GM21737 (cell line): ENCODE results near the gene BACE1.

Experiments
- ATAC-seq: cut with Tn5 transposase; IDR thresholded peaks from one replicate; pipeline ENCODE4 v1.9.1; 2021; ENCODE audit warnings: mild to moderate bottlenecking, moderate library complexity; ENCODE audit not compliant: unreplicated experiment

The BACE1 gene

DNA sequence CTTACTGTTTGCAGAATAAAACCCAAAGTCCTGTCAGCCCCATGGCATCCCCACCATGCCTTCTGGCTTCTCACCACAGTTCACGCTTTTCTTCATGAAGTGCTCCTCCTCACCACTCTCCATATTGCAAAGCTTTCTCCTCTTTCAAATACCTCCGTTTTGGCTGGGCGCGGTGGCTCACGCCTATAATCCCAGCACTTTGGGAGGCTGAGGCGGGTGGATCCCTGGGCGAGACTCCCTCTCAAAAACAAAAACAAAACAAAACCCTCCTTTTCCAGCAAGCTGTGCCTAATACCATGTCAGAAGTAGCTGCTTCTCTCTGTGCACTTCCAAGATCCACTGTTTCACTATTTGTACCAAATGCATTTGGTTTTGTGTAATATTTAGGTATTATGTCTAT, 6.7 kb downstream of the BACE1 start:
- no peak for ATAC-seq

DNA sequence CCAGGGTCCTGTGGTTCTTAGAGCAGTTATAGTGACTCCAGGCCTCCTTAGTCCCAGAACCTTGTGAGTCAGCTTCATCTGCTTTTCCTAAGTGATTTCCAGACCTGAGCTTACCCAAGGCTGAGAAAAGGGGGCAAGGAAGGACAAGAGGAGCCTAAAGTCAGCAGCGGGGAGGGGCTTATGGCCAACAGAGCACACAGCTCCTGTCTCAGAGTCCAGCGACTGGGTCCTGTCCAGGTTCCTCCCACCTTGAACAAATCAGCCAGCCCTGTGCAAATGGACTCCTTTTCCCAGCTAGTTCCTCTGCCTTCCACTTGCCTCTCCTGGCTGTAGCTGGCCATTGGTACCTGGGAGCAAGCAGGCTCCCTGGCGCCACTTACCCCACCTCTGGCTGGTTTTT, 10.9 kb downstream of the BACE1 start:
- ATAC-seq: no peak

DNA sequence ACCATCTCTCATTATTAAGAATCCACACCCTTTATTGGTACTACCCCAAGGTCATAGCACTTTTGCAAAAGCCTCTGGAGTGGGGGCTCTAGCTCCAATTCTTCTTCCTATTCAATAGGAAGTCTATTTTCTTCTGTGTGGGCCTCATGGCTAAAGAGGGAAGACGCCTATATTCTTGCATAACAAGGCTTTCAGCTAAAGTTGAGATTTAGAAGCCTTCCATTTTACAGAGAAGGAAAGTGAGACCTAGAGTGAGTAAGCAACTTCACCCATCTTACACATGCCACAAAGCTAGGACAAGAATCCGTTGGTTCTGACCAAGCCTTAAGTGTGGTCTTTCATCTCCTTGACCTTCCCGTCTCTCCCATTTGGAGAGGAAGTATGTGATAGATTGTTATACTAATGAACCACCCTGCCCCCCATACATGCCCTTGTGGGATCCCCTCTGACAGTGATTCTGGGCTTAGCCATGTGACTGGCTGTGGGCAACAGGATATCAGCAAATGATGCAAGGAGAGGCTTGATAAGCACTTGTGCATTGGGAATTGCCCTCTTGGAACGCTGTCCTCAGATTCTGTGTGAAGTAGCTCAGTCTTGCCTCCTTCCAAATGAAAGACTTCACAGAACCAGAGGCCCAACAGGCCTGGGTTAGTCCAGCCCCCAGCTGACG, 12.3 kb downstream of the BACE1 start:
- ATAC-seq: no peak

- no peak for ATAC-seq
Measured at GRCh38 chr11:117303101-117303500, 13.0 kb downstream of the BACE1 start.

GRCh38 chr11:117302228-117302627, 13.8 kb downstream of the BACE1 start:
- ATAC-seq: no peak

GRCh38 chr11:117300773-117301172, 15.3 kb downstream of the BACE1 start:
- ATAC-seq: no peak

- no peak for ATAC-seq
Measured at GRCh38 chr11:117300283-117300663, 15.8 kb downstream of the BACE1 start.

GRCh38 chr11:117299351-117300282, 16.4 kb downstream of the BACE1 start:
- no peak for ATAC-seq

DNA sequence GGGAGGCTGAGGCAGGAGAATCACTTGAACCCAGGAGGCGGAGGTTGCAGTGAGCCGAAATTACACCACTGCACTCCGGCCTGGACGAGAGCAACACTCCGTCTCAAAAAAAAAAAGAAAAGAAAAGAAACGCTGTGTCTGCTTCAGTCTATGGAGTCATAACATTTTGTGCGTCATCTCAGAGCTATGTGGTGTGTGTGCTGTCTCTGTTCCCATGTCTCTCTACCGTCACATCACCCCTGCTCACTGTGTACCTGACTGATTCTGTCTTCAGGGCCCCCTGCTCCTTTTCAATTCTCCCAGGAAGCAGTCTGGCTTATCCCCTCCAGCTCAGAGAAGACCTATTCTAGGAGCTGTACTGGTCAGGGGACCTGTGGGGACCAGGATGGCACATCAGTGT, 17.9 kb downstream of the BACE1 start:
- ATAC-seq: no peak

- ATAC-seq: no peak
Measured at GRCh38 chr11:117296881-117297280, 19.2 kb downstream of the BACE1 start.

GRCh38 chr11:117295438-117296137, 20.5 kb downstream of the BACE1 start:
- ATAC-seq: no peak

DNA sequence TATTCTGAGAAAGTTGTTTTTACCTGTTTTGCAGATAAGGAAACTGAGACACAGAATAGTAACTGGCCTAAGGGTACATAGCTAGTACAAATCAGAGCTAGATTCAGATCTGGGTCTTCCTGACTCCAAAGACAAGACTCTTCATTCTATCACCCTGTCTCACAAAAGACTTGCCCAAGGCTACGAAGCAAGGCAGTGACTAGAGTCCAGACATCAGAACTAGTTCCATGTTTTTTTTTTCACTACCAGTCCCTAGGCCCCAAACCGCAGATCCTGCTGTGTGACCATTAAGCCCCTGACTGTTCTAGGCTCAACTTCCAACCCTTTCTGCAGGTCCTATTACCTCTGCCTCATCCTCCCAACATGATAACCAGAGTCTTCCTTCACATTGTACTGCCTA, 23.4 kb downstream of the BACE1 start:
- no peak for ATAC-seq

DNA sequence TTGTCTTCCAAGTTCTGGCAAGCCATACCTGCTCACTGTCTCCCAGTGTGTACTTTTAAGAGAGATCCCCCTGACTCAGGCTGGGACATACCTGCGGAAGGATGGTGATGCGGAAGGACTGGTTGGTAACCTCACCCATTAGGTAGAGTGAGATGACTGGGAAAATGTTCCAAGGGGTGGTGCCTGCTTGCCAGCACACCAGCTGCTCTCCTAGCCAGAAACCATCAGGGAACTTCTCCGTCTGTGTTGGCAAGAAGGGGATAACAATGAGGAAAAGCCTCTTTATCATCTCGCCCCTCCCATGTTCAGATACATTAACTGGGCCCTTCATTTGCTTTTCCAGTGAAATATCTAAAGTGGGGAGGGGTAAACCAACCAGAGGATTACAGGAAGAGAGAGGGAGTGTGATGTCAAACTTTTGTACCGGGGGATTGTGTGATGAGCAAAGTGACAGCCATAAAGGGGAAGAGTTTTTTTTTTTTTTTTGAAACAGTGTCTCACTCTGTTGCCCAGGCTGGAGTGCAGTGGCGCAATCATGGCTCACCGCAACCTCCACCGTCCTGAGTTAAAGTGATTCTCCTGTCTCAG, 25.2 kb downstream of the BACE1 start, which contains the start of gene BACE1-AS:
BACE1-AS (plus strand) TSS at position 538 of the 588 bp plus-strand sequence.
- no peak for ATAC-seq

DNA sequence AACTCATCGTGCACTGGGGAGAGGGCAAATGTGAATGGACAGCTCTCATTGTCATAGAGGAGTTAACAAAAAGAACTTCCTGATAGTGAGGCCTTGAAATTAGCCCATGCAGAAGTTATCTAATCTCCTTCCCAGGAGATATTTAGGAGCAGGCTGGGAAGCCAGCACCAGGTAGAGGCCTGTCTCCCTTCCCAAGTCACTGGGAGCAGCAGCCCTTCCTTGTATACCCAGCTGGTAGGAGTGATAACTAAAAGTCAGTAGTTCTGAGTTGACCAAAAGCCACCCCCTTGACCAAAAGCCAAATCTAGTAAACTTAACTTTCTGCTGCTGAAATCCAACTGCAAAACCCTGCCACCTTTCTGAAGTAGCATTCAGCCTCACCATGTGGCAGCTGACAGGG, 26.3 kb downstream of the BACE1 start:
- ATAC-seq: no peak

DNA sequence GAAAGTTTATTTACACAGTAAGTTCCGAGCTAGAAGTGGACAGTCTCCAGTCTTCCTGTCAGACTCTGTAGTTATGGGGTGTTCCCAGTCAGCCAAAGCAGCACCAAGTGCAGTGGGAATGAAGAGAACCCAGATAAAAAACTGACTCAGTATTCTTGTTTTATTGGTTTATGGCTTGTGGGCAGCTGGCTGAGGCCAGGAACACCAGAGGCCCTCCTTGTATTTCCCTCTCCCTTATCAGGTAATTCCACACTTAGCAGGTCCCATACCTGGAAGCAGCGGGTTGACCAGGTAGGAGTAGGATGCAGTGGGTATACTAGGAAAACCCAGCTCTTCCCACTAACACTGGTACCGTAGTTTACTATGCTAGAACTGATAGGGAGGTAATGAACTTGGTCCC, 28.4 kb downstream of the BACE1 start:
- no peak for ATAC-seq

DNA sequence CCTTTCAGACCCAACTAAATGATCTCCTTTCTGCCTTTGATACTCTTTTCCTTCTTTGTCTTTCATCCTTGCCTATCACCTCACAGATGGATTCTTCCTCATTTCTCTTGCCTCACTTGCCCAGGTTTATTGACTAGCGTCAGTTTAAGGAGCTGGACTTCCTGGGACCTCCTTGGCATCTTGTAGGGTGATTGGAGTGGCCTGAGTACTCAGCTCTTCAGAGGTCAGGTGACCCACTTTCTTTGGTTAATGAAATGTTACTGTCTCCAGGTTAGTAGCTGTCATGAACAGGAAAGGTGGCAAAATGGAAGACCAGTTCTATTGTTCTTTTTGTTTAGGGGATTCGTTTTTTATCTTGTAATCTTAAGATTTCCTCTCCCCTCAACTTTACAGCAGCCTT, 29.5 kb downstream of the BACE1 start:
- no peak for ATAC-seq

DNA sequence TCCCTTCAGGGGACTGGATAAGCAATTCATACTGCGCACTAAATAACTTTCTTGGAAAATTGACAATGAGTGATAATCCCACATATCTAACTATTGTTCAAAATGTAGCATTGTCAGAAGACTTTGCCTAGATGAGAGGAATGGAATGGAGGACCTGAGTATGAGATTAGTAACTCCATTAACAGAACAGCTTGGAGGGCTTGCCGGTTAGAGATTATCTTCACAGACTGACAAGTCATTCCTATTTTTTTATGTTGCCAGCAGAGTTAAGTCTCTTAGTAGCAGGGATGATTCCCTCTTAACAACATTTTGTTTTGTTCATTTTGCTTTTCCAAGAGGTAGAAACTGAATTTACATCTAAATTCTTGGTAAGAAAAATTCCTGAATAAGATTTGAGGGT, 32.0 kb downstream of the BACE1 start:
- ATAC-seq: no peak

GRCh38 chr11:117282956-117283355, 33.1 kb downstream of the BACE1 start:
- ATAC-seq: no peak

- ATAC-seq: no peak
Measured at GRCh38 chr11:117281869-117282268, 34.2 kb downstream of the BACE1 start.

DNA sequence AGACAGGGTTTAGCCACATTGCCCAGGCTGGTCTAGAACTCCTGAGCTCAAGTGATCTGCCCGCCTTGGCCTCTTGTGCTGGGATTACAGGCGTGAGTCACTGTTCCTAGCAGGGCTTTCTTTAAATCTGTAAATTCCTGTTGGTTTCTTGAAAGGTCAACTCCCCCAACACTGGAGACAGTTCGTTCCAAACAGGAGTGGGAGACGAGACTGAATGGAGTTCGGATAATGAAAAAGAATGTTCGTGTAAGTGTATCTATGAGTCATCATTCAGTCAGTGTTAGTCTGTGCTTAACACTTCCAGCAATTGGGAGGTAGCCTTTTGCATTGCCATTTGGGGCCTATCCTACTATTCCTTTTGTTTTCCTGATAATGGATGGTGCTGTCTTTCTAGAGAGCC, 34.9 kb downstream of the BACE1 start:
- no peak for ATAC-seq

DNA sequence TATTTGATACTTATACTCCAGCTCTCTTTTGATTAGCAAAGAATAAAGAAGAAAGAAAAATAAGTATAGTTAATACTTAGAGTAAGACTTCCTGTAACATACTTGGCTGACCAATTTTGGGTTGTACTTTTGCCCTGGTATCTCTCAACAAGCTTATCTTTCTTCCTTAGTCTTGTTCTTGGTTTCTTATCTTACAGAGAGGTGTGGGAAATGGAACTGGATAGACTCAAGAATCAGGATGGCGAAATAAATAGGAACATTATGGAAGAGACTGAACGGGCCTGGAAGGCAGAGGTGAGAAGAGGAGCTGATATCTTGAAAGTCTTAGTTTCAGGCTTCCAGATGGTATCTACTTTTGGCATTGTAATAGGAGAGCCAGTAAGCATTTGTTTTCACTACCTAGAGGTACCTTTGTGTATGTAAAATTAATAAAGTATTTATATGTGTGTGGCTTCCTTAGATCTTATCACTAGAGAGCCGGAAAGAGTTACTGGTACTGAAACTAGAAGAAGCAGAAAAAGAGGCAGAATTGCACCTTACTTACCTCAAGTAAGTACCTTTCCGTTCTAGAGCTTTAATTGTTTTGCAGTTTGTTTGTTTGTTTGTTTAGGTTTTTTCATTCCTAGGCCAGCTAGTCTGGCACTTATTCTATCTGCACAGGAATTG, 36.2 kb downstream of the BACE1 start:
- no peak for ATAC-seq
